HepG2 (cell line): ENCODE measurements around the gene CHD9NB. TPM values are rescaled to one million over a fixed set of nuclear protein-coding genes. Genes with fewer than 3 reads are reported as not detected.

Experiments
- BHLHE40 ChIP-seq: IDR thresholded peaks from 2 replicates; pipeline ENCODE4 v1.6.1; 2011; ENCODE audit warnings: low read length, improper control_type of control experiment
- CHD2 ChIP-seq: IDR thresholded peaks from 2 replicates; pipeline ENCODE4 v1.6.1; 2011; ENCODE audit warnings: low read depth, low read length, improper control_type of control experiment
- NFYB ChIP-seq: sonication (generic); formaldehyde crosslinking; IDR thresholded peaks from 2 replicates; pipeline ENCODE4 v1.4.0; 2020; ENCODE audit warnings: missing genetic modification reagents
- NR2F1 ChIP-seq, 2 experiments: fragments of 450-650 bp in 1 of 2; formaldehyde crosslinking in 1 of 2; IDR thresholded peaks; 2 replicates each; pipeline versions ENCODE4 v1.5.0 to v1.6.1; 2016 to 2020; ENCODE audit warnings: mild to moderate bottlenecking in 1 of 2, missing compliant biosample characterization in 1 of 2, missing genetic modification reagents in 1 of 2, moderate library complexity in 1 of 2
- PITX1 ChIP-seq: sonication (generic); formaldehyde crosslinking; IDR thresholded peaks from 2 replicates; pipeline ENCODE4 v1.5.1; 2020; ENCODE audit warnings: mild to moderate bottlenecking, missing genetic modification reagents
- RNF219 ChIP-seq: sonication (generic); formaldehyde crosslinking; IDR thresholded peaks from 2 replicates; pipeline ENCODE4 v1.5.0; 2020; ENCODE audit warnings: mild to moderate bottlenecking, missing genetic modification reagents
- SCMH1 ChIP-seq: sonication (generic); formaldehyde crosslinking; IDR thresholded peaks from 2 replicates; pipeline ENCODE4 v1.9.0; 2021; ENCODE audit warnings: missing genetic modification reagents, mild to moderate bottlenecking, borderline replicate concordance
- YEATS4 ChIP-seq: sonication (generic); formaldehyde crosslinking; IDR thresholded peaks from 2 replicates; pipeline ENCODE4 v1.4.0; 2020; ENCODE audit warnings: missing genetic modification reagents, borderline replicate concordance
- ZNF121 ChIP-seq: sonication (generic); formaldehyde crosslinking; IDR thresholded peaks from 2 replicates; pipeline ENCODE4 v1.5.0; 2020; ENCODE audit warnings: mild to moderate bottlenecking, missing genetic modification reagents
- ZNF224 ChIP-seq: sonication (generic); formaldehyde crosslinking; IDR thresholded peaks from 2 replicates; pipeline ENCODE4 v1.5.0; 2020; ENCODE audit warnings: mild to moderate bottlenecking, missing genetic modification reagents
- ZNF292 ChIP-seq: sonication (generic); formaldehyde crosslinking; IDR thresholded peaks from 2 replicates; pipeline ENCODE4 v1.8.1; 2022; ENCODE audit warnings: mild to moderate bottlenecking, low read depth, missing genetic modification reagents, borderline replicate concordance
- ZNF430 ChIP-seq: sonication (generic); formaldehyde crosslinking; IDR thresholded peaks from 2 replicates; pipeline ENCODE4 v1.9.0; 2021; ENCODE audit warnings: mild to moderate bottlenecking, missing genetic modification reagents
- ZNF44 ChIP-seq: sonication (generic); formaldehyde crosslinking; IDR thresholded peaks from 2 replicates; pipeline ENCODE4 v1.5.1; 2020; ENCODE audit warnings: mild to moderate bottlenecking, missing genetic modification reagents
- ZNF816 ChIP-seq: sonication (generic); formaldehyde crosslinking; IDR thresholded peaks from 2 replicates; pipeline ENCODE4 v1.8.0; 2022; ENCODE audit warnings: missing genetic modification reagents, mild to moderate bottlenecking, borderline replicate concordance
- ZNF850 ChIP-seq: sonication (generic); formaldehyde crosslinking; conservative IDR thresholded peaks from 2 replicates; pipeline ENCODE4 v1.9.0; 2021; ENCODE audit warnings: mild to moderate bottlenecking, missing genetic modification reagents
- polyA plus RNA-seq, 8 experiments: library from polyadenylated mRNA; depleted of rRNA in 3 of 8; stranded (reverse) in 7 of 8; unstranded in 1 of 8; fragments of >200 nt; fragmentation: Illumina TruSeq in 4 of 8; extraction: Trizol in 4 of 8; gene quantifications; 2 replicates each; pipeline versions ENCODE4 v1.2.1 to v1.2.3, GENCODE V29; 2011 to 2016; ENCODE audit warnings: low read depth in 4 of 8, missing spikeins in 1 of 8, mixed read lengths in 1 of 8; ENCODE audit not compliant: insufficient read depth in 1 of 8
- total RNA-seq, 5 experiments: library from RNA; depleted of rRNA; stranded (reverse); fragments of >200 nt; fragmentation: Illumina TruSeq; extraction: Trizol; gene quantifications; 2 replicates each; pipeline ENCODE4 v1.2.3, GENCODE V29; 2016; ENCODE audit warnings: low read depth in 1 of 5
- TF ChIP-seq, protein P1 (sequence below): sonication (generic); formaldehyde crosslinking; IDR thresholded peaks from 2 replicates; pipeline ENCODE4 v1.5.0; 2020; ENCODE audit warnings: missing genetic modification reagents, mild to moderate bottlenecking, borderline replicate concordance
- TF ChIP-seq, protein P2 (sequence below): sonication (generic); formaldehyde crosslinking; IDR thresholded peaks from 2 replicates; pipeline ENCODE4 v1.4.0; 2020; ENCODE audit warnings: mild to moderate bottlenecking, missing genetic modification reagents

CHD9NB gene
- total and polyA plus RNA-seq, 2 of the 13 experiments (the other 11 are each of a cell fraction or from before 2014, with no cell fraction given) = 0.17 to 0.18 TPM

- TF ChIP-seq, protein P1, sequence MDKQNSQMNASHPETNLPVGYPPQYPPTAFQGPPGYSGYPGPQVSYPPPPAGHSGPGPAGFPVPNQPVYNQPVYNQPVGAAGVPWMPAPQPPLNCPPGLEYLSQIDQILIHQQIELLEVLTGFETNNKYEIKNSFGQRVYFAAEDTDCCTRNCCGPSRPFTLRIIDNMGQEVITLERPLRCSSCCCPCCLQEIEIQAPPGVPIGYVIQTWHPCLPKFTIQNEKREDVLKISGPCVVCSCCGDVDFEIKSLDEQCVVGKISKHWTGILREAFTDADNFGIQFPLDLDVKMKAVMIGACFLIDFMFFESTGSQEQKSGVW (CRISPR knock-in tag) = no peak
- 0 out of 4 replicates have a peak, but pooled peaks of 1 of the 2 experiments have one; percentile 3 for TF ChIP-seq NR2F1 (CRISPR knock-in tag; IDR thresholded peaks at IDR 0.05)
- TF ChIP-seq ZNF121 (CRISPR knock-in tag) = peak; percentile 55
- 0 out of 2 replicates have a peak, but pooled peaks have one; percentile 24 for TF ChIP-seq ZNF44 (CRISPR knock-in tag)
- 0 out of 2 replicates have a peak, but pooled peaks have one; percentile 41 for TF ChIP-seq ZNF816 (CRISPR knock-in tag)
- TF ChIP-seq, protein P2, sequence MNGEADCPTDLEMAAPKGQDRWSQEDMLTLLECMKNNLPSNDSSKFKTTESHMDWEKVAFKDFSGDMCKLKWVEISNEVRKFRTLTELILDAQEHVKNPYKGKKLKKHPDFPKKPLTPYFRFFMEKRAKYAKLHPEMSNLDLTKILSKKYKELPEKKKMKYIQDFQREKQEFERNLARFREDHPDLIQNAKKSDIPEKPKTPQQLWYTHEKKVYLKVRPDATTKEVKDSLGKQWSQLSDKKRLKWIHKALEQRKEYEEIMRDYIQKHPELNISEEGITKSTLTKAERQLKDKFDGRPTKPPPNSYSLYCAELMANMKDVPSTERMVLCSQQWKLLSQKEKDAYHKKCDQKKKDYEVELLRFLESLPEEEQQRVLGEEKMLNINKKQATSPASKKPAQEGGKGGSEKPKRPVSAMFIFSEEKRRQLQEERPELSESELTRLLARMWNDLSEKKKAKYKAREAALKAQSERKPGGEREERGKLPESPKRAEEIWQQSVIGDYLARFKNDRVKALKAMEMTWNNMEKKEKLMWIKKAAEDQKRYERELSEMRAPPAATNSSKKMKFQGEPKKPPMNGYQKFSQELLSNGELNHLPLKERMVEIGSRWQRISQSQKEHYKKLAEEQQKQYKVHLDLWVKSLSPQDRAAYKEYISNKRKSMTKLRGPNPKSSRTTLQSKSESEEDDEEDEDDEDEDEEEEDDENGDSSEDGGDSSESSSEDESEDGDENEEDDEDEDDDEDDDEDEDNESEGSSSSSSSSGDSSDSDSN (CRISPR knock-in tag) = no peak
- no peak for TF ChIP-seq PITX1
- no peak for TF ChIP-seq NFYB (CRISPR knock-in tag)
- 0 out of 2 replicates have a peak, but pooled peaks have one; percentile 13 for TF ChIP-seq YEATS4 (CRISPR knock-in tag)
- 0 out of 2 replicates have a peak, but pooled peaks have one; percentile 0 for TF ChIP-seq BHLHE40
- TF ChIP-seq ZNF850 (CRISPR knock-in tag) = 0 out of 2 replicates have a peak, but pooled peaks have one; percentile 59
- 0 out of 2 replicates have a peak, but pooled peaks have one; percentile 69 for TF ChIP-seq RNF219 (CRISPR knock-in tag)
- no peak for TF ChIP-seq ZNF292
- no peak for TF ChIP-seq SCMH1 (CRISPR knock-in tag)
- TF ChIP-seq CHD2 = no peak
- TF ChIP-seq ZNF224 (CRISPR knock-in tag) = no peak
- 0 out of 2 replicates have a peak, but pooled peaks have one; percentile 1 for TF ChIP-seq ZNF430 (CRISPR knock-in tag)
Observed at GRCh38 chr16:53100131-53100748, 47.5 kb upstream of the CHD9NB start (continued).
